GM23338 (cell line): ENCODE data around the gene HDAC5.

Experiments
- CREB1 ChIP-seq: fragments of 250-450 bp; sonication (Bioruptor Pico); IDR thresholded peaks from 2 replicates; pipeline ENCODE4 v1.5.0; 2020; ENCODE audit warnings: low read depth, mild to moderate bottlenecking, moderate library complexity
- CTCF ChIP-seq, 2 experiments: fragments of 200-600 bp in 1 of 2; sonication (generic) in 1 of 2; conservative IDR thresholded peaks; 2 replicates each; pipeline versions ENCODE4 v1.5.1 to v1.6.1; 2016 to 2017; ENCODE audit warnings: antibody characterized with exemption in 2 of 2, low read depth in 2 of 2, mild to moderate bottlenecking in 2 of 2, moderate library complexity in 1 of 2
- ETS1 ChIP-seq: IDR thresholded peaks from 2 replicates; pipeline ENCODE4 v1.6.1; 2016; ENCODE audit warnings: antibody characterized with exemption
- EZH2 ChIP-seq: fragments of 200-600 bp; sonication (generic); IDR thresholded peaks from one replicate; pipeline ENCODE4 v1.8.0; 2017; ENCODE audit warnings: antibody characterized with exemption, mild to moderate bottlenecking, low read depth; ENCODE audit not compliant: unreplicated experiment
- EZH2phosphoT487 ChIP-seq: fragments of 200-600 bp; sonication (generic); IDR thresholded peaks from one replicate; pipeline ENCODE4 v1.8.1; 2018; ENCODE audit warnings: antibody characterized with exemption; ENCODE audit not compliant: unreplicated experiment
- JUNB ChIP-seq: IDR thresholded peaks from one replicate; pipeline ENCODE4 v1.6.1; 2016; ENCODE audit warnings: antibody characterized with exemption; ENCODE audit not compliant: unreplicated experiment
- NANOG ChIP-seq: IDR thresholded peaks from 2 replicates; pipeline ENCODE4 v1.6.1; 2016; ENCODE audit warnings: antibody characterized with exemption, borderline replicate concordance
- POLR2AphosphoS5 ChIP-seq: IDR thresholded peaks from 2 replicates; pipeline ENCODE4 v1.6.1; 2016; ENCODE audit warnings: antibody characterized with exemption, low read depth
- REST ChIP-seq: IDR thresholded peaks from one replicate; pipeline ENCODE4 v1.6.1; 2018; ENCODE audit warnings: antibody characterized with exemption; ENCODE audit not compliant: unreplicated experiment
- STAT1 ChIP-seq: IDR thresholded peaks from one replicate; pipeline ENCODE4 v1.6.1; 2016; ENCODE audit warnings: antibody characterized with exemption; ENCODE audit not compliant: unreplicated experiment
- ZNF114 ChIP-seq: fragments of 250-450 bp; sonication (Bioruptor Pico); IDR thresholded peaks from 2 replicates; pipeline ENCODE4 v1.5.0; 2020; ENCODE audit warnings: mild to moderate bottlenecking, moderate library complexity
- ZNF331 ChIP-seq: fragments of 250-450 bp; sonication (Bioruptor Pico); IDR thresholded peaks from 2 replicates; pipeline ENCODE4 v1.5.0; 2020; ENCODE audit warnings: low read depth, mild to moderate bottlenecking, moderate library complexity
- ZNF462 ChIP-seq: fragments of 250-450 bp; sonication (Bioruptor Pico); IDR thresholded peaks from 2 replicates; pipeline ENCODE4 v1.5.0; 2020; ENCODE audit warnings: mild to moderate bottlenecking, moderate library complexity

- TF ChIP-seq CTCF (conservative IDR thresholded peaks at IDR 0.05; ENCODE audit: low read depth in 2 of 2) (no peak), POLR2AphosphoS5 (no peak), EZH2 (no peak), REST (no peak), EZH2phosphoT487 (no peak), ZNF462 (no peak), CREB1 (CRISPR knock-in tag) (no peak), JUNB (no peak), ZNF331 (CRISPR knock-in tag) (no peak), ETS1 (no peak), NANOG (no peak), STAT1 (no peak), ZNF114 (CRISPR knock-in tag) (no peak)
Observed at GRCh38 chr17:44053125-44053872, 70.1 kb downstream of the HDAC5 start.
